Neural cell (in vitro differentiated cells): Measurements from ENCODE around the gene CLEC16A. TPM values are rescaled to one million over a fixed set of nuclear protein-coding genes. Genes with fewer than 3 reads are reported as not detected.

Experiments
- H2AFZ ChIP-seq: fragments of 200-600, 300-800 bp; sonication (generic), shearing (Covaris generic); 2 replicates; pipeline ENCODE4 v1.6.0; 2014; ENCODE audit warnings: low read depth, mild to moderate bottlenecking, antibody characterized with exemption, low read length, moderate library complexity
- H3F3A ChIP-seq: fragments of 200-600 bp; shearing (Covaris generic); 2 replicates; pipeline ENCODE4 v1.6.1; 2016; ENCODE audit warnings: mild to moderate bottlenecking, moderate library complexity, mixed read lengths, antibody characterized with exemption, low read length; ENCODE audit not compliant: insufficient read depth, poor library complexity, severe bottlenecking
- H3K27ac ChIP-seq: fragments of 200-600, 300-800 bp; sonication (generic), shearing (Covaris generic); 2 replicates; pipeline ENCODE4 v1.5.1; 2014; ENCODE audit warnings: mild to moderate bottlenecking, low read length, moderate library complexity
- H3K27me3 ChIP-seq: fragments of 300-800, 200-600 bp; sonication (generic), shearing (Covaris generic); 2 replicates; pipeline ENCODE4 v1.6.0; 2014; ENCODE audit warnings: mild to moderate bottlenecking, low read depth, low read length, moderate library complexity; ENCODE audit not compliant: insufficient read depth
- H3K36me3 ChIP-seq: fragments of 300-800, 200-600 bp; sonication (generic), shearing (Covaris generic); 2 replicates; pipeline ENCODE4 v1.5.1; 2014; ENCODE audit warnings: mild to moderate bottlenecking, antibody characterized with exemption, low read length, moderate library complexity; ENCODE audit not compliant: insufficient read depth
- H3K4me2 ChIP-seq: fragments of 300-800, 200-600 bp; sonication (generic), shearing (Covaris generic); 2 replicates; pipeline ENCODE4 v1.6.0; 2014; ENCODE audit warnings: mild to moderate bottlenecking, low read length
- H3K4me3 ChIP-seq: fragments of 300-800, 200-600 bp; sonication (generic), shearing (Covaris generic); 2 replicates; pipeline ENCODE4 v1.5.1; 2014; ENCODE audit warnings: mild to moderate bottlenecking, low read length, moderate library complexity
- H3K79me2 ChIP-seq: fragments of 200-600 bp; shearing (Covaris generic); replicated peaks from 2 replicates; pipeline ENCODE4 v1.6.0; 2014; ENCODE audit warnings: mild to moderate bottlenecking, low read length, moderate library complexity; ENCODE audit not compliant: insufficient read depth
- H3K9ac ChIP-seq: fragments of 300-800, 200-600 bp; sonication (generic), shearing (Covaris generic); 2 replicates; pipeline ENCODE4 v1.6.1; 2016; ENCODE audit warnings: mild to moderate bottlenecking, low read length, mixed read lengths
- H3K9me2 ChIP-seq: fragments of 200-600 bp; shearing (Covaris generic); 2 replicates; pipeline ENCODE4 v1.6.1; 2016; ENCODE audit warnings: mild to moderate bottlenecking, low read length, mixed read lengths; ENCODE audit not compliant: insufficient read depth
- H3K9me3 ChIP-seq: fragments of 200-600, 300-800 bp; sonication (generic), shearing (Covaris generic); 2 replicates; pipeline ENCODE4 v1.6.1; 2016; ENCODE audit warnings: mild to moderate bottlenecking, mixed run types, low read length, moderate library complexity, mixed read lengths
- H4K20me1 ChIP-seq: fragments of 200-600 bp; shearing (Covaris generic); 2 replicates; pipeline ENCODE4 v1.6.1; 2016; ENCODE audit warnings: mild to moderate bottlenecking, mixed run types; ENCODE audit not compliant: insufficient read depth
- EP300 ChIP-seq: fragments of 450-650 bp; conservative IDR thresholded peaks from 2 replicates; pipeline ENCODE4 v1.6.1; 2014; ENCODE audit warnings: antibody characterized with exemption, mild to moderate bottlenecking, moderate library complexity; ENCODE audit not compliant: poor library complexity, severe bottlenecking
- EZH2 ChIP-seq: fragments of 200-600, 300-800 bp; shearing (Covaris generic), sonication (generic); IDR thresholded peaks from 2 replicates; pipeline ENCODE4 v1.6.1; 2014; ENCODE audit warnings: antibody characterized with exemption, low read length, borderline replicate concordance, mild to moderate bottlenecking; ENCODE audit not compliant: insufficient read depth, poor library complexity, severe bottlenecking
- MXI1 ChIP-seq: fragments of 450-650 bp; conservative IDR thresholded peaks from 2 replicates; pipeline ENCODE4 v1.6.1; 2014; ENCODE audit warnings: antibody characterized with exemption, mild to moderate bottlenecking; ENCODE audit not compliant: poor library complexity, severe bottlenecking
- POLR2AphosphoS5 ChIP-seq: IDR thresholded peaks from 2 replicates; pipeline ENCODE4 v1.6.1; 2012
- RAD21 ChIP-seq: fragments of 450-650 bp; conservative IDR thresholded peaks from 2 replicates; pipeline ENCODE4 v1.6.1; 2014; ENCODE audit warnings: antibody characterized with exemption, mild to moderate bottlenecking, moderate library complexity
- SMC3 ChIP-seq: fragments of 450-650 bp; conservative IDR thresholded peaks from 2 replicates; pipeline ENCODE4 v1.6.1; 2014; ENCODE audit warnings: antibody characterized with exemption, mild to moderate bottlenecking, moderate library complexity; ENCODE audit not compliant: poor library complexity
- TAF1 ChIP-seq: IDR thresholded peaks from 2 replicates; pipeline ENCODE4 v1.6.1; 2012; ENCODE audit warnings: low read depth
- polyA plus RNA-seq: library from polyadenylated mRNA; depleted of rRNA; stranded (reverse); fragments of >200 nt; gene quantifications from 2 replicates; pipeline ENCODE4 v1.2.3, GENCODE V29; 2014
- TF ChIP-seq, protein P1 (sequence below): IDR thresholded peaks from 2 replicates; pipeline ENCODE4 v1.6.1; 2012; ENCODE audit warnings: borderline replicate concordance
- TF ChIP-seq, protein P2 (sequence below): fragments of 450-650 bp; IDR thresholded peaks from 2 replicates; pipeline ENCODE4 v1.5.1; 2014; ENCODE audit warnings: antibody characterized with exemption, mild to moderate bottlenecking, moderate library complexity; ENCODE audit not compliant: poor library complexity, severe bottlenecking

Gene CLEC16A
- polyA plus RNA-seq, 1 donor from 2014 or later: 11.1 TPM

DNA sequence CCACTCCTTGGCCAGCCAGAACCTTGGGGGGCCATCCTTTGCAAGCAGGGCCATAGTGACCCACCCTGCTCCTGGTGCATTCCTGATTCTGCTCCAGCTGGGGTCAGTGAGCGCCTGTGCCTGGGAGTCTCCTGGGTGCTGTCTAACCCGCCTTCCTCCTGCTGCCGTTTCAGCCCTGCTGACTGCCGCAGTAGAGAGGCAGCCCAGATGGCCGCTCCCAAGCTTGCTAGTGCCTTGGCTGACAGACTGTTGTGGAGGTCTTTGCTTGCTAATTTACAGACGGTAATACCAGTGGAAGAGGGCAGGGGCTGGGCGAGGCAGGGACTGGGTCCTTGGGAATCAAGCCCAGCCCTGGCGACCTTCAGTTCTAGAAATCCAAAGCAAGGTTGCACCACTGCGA is 212.0 kb downstream of the CLEC16A start:
- no peak overlapping the region for H3K9ac ChIP-seq
- H3K9me3 ChIP-seq: no peaks in the 10 kb centered on the region

DNA sequence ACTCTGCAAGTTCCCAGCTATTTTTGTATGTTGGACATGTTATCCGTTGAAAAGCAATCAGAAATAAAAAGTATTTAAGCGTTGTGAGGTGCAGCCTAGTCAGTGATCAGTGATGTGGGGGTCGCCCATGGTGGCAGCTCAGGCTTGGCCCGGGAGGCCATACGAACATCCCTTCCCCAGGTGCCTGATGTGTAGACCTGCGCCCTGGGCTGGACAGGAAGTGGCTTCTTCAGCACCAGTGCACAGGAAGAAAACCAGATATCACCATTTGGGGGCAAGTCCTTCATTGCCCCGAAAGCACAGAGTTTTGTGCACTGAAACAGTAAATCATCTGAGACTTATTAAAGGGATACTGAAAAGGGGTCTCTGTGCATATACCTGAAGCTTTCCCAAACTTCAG is 212.8 kb downstream of the CLEC16A start:
- Histone ChIP-seq H3F3A (no peaks in the 10 kb centered on the region), H3K4me3 (no peak overlapping the region), H3K4me2 (no peak overlapping the region), H3K9ac (no peak overlapping the region), H2AFZ (no peak overlapping the region), H3K36me3 (no peaks in the 10 kb centered on the region), H4K20me1 (no peaks in the 10 kb centered on the region), H3K27me3 (no peaks in the 10 kb centered on the region), H3K79me2 (no peaks in the 10 kb centered on the region), H3K9me3 (no peaks in the 10 kb centered on the region), H3K9me2 (no peaks in the 10 kb centered on the region), H3K27ac (no peak overlapping the region)
- TF ChIP-seq, protein P1, sequence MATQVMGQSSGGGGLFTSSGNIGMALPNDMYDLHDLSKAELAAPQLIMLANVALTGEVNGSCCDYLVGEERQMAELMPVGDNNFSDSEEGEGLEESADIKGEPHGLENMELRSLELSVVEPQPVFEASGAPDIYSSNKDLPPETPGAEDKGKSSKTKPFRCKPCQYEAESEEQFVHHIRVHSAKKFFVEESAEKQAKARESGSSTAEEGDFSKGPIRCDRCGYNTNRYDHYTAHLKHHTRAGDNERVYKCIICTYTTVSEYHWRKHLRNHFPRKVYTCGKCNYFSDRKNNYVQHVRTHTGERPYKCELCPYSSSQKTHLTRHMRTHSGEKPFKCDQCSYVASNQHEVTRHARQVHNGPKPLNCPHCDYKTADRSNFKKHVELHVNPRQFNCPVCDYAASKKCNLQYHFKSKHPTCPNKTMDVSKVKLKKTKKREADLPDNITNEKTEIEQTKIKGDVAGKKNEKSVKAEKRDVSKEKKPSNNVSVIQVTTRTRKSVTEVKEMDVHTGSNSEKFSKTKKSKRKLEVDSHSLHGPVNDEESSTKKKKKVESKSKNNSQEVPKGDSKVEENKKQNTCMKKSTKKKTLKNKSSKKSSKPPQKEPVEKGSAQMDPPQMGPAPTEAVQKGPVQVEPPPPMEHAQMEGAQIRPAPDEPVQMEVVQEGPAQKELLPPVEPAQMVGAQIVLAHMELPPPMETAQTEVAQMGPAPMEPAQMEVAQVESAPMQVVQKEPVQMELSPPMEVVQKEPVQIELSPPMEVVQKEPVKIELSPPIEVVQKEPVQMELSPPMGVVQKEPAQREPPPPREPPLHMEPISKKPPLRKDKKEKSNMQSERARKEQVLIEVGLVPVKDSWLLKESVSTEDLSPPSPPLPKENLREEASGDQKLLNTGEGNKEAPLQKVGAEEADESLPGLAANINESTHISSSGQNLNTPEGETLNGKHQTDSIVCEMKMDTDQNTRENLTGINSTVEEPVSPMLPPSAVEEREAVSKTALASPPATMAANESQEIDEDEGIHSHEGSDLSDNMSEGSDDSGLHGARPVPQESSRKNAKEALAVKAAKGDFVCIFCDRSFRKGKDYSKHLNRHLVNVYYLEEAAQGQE: no peak
- TF ChIP-seq, protein P2, sequence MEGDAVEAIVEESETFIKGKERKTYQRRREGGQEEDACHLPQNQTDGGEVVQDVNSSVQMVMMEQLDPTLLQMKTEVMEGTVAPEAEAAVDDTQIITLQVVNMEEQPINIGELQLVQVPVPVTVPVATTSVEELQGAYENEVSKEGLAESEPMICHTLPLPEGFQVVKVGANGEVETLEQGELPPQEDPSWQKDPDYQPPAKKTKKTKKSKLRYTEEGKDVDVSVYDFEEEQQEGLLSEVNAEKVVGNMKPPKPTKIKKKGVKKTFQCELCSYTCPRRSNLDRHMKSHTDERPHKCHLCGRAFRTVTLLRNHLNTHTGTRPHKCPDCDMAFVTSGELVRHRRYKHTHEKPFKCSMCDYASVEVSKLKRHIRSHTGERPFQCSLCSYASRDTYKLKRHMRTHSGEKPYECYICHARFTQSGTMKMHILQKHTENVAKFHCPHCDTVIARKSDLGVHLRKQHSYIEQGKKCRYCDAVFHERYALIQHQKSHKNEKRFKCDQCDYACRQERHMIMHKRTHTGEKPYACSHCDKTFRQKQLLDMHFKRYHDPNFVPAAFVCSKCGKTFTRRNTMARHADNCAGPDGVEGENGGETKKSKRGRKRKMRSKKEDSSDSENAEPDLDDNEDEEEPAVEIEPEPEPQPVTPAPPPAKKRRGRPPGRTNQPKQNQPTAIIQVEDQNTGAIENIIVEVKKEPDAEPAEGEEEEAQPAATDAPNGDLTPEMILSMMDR: no peak
- TF ChIP-seq MXI1 (no peak), EZH2 (no peak), POLR2AphosphoS5 (no peak), EP300 (no peak), RAD21 (no peak), TAF1 (no peak), SMC3 (no peak)

More for the DNA sequence above, 212.0 kb downstream of the CLEC16A start:
- H3F3A ChIP-seq: no peaks in the 10 kb centered on the region
- H3K27ac ChIP-seq: no peak overlapping the region
- no peaks in the 10 kb centered on the region for H4K20me1 ChIP-seq
- H3K4me2 ChIP-seq: no peak overlapping the region
- no peaks in the 10 kb centered on the region for H3K36me3 ChIP-seq
- H3K4me3 ChIP-seq: no peak overlapping the region
- no peaks in the 10 kb centered on the region for H3K79me2 ChIP-seq
- H2AFZ ChIP-seq: no peak overlapping the region
- no peaks in the 10 kb centered on the region for H3K9me2 ChIP-seq
- TF ChIP-seq TAF1 (no peak), RAD21 (no peak), MXI1 (no peak), POLR2AphosphoS5 (no peak), EP300 (no peak), EZH2 (no peak), SMC3 (no peak)
- TF ChIP-seq, protein P1: no peak
- TF ChIP-seq, protein P2: no peak
- no peaks in the 10 kb centered on the region for H3K27me3 ChIP-seq
